ENCODE measurements around the gene RASSF4.

The RASSF4 gene

DNA sequence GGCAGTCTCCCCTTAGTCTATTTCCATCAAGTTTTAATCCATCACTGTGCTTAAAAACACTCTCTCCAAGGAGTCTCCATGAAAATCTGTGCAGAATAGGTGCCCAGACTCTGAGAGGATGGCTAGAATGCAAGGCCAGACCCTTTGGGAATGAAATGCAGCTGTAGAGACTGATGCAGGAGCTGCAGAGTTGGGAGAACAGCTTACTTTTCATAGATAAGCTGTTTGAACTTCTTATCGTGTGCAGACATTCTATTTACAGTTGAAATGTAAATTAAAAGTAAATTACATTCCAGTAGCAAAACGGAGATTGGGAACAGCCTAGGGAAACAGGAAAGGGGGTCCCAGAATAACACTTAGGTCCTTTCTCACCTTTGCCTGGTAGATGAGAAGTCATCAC, 56.0 kb downstream of the RASSF4 start:
- DNase-seq = no peak

DNA sequence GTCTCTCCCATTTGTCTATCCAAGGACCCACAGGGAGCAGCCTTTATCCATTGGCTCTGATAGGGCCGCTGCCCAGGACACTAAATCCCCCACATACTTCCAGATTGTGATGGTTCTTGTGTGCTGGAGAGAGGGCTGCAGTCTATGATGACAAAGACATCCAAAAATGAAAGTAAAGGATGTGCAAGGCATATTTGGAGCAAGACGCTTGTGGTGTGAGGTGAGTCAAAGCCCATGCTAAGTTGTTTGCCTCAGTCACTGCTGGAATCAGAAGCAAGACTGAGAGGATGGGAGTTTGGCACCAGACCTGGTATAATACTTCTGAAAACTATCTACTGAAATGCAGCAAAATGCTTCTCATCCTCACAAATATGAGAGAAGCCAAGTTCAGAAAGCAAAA, 63.8 kb downstream of the RASSF4 start:
- DNase-seq = no peak

DNA sequence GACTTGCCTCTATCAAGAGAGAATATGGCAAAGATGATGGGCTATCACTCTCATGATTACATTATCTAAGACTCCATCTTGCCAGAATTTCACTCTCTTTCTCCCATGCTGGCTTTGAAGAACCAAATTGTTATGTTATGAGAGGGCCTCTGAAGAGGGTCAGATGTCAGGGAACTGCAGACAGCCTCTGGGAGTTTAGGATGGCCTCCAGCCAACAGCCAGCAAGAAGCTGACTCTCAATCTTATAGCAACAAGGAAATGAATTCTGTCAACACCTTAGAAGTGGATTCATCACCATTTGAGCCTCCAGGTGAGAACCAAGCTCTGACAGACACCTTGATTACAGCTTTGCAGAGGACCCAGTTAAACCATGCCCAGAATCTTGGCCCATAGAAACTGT, 74.7 kb downstream of the RASSF4 start:
- no peak for DNase-seq

DNA sequence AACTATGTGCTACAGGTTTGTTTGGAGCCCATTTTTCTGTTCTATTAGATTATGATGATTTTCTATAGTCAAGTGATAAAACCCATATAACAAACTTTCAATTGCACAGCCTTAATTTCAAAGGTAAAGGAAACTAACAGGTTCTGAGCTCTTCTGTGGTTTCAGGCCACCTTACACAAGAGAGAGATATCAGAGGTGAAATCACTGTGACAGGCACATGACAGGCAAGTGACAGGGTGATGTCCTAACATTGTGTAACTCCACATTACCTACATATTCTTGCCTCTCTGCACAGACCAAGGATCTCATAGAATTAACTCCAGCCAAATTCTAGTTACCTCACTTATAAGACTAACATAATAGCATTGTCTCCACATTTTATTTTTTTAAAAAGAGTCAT, 76.1 kb downstream of the RASSF4 start:
- no peak for DNase-seq

DNA sequence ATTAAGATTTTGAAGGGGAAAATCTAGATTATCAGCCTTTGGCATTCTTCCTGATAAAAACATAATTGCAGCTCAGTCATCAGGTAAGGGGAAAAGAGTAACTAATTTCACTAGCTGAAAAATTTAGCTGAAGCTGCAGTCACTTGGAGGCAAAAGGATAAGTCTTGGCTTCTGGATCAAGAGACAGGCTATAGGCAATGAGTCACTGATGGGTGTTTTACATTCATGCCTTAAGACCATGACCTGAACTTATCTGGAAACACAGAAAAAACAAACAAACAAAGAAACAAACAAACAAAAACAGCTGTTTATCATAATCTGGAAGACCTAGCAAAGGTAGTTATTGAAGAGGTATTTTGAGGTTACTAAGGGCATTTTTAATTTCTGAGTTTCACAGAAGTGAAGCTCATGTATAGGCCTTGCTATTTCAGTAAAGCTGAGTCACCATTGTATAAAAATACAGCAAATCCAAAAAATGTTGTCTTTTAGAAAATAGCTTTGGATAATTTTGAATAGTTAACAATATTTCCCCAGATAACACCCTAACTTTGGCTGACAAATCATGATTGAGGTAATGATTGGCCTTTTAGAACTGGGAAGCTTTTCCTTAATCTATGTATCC, 81.4 kb downstream of the RASSF4 start:
- DNase-seq = no peak

DNA sequence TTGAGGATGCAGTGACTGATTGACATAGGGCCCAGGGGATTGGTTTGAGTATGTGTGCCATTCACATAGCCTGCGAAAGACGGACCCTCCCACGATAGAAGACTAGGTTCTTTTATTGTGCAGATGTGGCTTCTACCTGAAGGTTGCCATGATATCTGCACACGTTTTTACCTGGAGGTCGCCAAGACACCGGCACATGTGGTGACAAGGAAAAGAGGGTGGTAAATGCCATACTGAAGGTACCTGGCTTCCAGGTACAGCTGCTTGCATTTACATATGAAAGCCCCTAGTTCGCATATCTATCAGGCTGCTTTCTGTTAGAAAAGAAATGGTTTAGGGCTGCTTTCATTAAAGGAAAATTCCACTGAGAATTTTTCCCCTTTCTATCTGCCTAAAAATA, 84.7 kb downstream of the RASSF4 start:
- DNase-seq = no peak

Measured in activated CD4-positive, alpha-beta T cell treated with anti-CD3 and anti-CD28 coated beads for 48 hours (primary cell).